ENCODE measurements around the gene NR1H2. TPM values are rescaled to one million over a fixed set of nuclear protein-coding genes. Genes with fewer than 3 reads are reported as not detected.
"Not testable (repeated sequence)": the region's sequence is repeated elsewhere in the genome, so short reads cannot be mapped to it uniquely, and the experiment has no call there.

The NR1H2 gene
- total RNA-seq, 1 donor: 59.7 TPM

DNA sequence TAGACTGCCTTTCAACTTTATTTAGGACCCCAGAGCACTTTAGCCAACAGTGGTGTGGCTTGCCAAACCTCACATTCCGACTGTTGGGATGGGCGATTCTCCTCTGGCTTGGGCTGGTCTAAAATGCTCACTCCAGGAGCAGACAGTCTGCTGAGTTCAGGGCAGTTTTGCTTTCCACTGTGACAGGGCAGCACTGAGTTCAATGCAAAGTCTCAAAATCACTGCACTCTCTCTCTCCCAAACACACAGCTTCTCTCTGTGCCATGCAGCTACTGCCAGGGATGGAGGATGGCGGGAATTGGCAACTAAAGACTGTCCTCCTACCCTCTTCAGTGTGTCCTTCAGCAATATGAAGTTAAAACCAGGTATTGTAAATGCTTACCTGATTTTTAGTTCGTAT lies 24.0 kb upstream of the NR1H2 start:
- TF ChIP-seq, protein P1, sequence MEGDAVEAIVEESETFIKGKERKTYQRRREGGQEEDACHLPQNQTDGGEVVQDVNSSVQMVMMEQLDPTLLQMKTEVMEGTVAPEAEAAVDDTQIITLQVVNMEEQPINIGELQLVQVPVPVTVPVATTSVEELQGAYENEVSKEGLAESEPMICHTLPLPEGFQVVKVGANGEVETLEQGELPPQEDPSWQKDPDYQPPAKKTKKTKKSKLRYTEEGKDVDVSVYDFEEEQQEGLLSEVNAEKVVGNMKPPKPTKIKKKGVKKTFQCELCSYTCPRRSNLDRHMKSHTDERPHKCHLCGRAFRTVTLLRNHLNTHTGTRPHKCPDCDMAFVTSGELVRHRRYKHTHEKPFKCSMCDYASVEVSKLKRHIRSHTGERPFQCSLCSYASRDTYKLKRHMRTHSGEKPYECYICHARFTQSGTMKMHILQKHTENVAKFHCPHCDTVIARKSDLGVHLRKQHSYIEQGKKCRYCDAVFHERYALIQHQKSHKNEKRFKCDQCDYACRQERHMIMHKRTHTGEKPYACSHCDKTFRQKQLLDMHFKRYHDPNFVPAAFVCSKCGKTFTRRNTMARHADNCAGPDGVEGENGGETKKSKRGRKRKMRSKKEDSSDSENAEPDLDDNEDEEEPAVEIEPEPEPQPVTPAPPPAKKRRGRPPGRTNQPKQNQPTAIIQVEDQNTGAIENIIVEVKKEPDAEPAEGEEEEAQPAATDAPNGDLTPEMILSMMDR (IDR thresholded peaks at IDR 0.05; ENCODE audit: insufficient read depth, low read length): no peak
- DNase-seq (ENCODE audit: low read depth): no peak
- H3K4me3 ChIP-seq (ENCODE audit: low read depth, low read length): no peak overlapping the region

DNA sequence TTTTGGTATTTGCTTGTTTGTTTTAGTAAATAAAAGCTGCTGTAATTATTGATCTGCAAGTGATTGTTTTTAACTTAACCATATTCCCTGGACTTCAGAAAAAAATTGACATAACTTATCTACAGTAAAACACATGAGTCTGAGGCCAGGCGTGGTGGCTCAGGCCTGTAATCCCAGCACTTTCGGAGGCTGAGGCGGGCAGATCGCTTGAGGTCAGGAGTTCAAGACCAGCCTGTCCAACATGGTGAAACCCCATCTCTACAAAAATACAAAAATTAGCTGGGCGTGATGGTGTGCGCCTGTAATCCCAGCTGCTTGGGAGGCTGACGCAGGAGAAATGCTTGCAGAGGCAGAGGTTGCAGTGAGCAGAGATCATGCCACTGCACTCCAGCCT lies 22.8 kb upstream of the NR1H2 start:
- not testable (repeated sequence) for H3K4me3 ChIP-seq (ENCODE audit: low read depth, low read length); DNase-seq (ENCODE audit: low read depth)

DNA sequence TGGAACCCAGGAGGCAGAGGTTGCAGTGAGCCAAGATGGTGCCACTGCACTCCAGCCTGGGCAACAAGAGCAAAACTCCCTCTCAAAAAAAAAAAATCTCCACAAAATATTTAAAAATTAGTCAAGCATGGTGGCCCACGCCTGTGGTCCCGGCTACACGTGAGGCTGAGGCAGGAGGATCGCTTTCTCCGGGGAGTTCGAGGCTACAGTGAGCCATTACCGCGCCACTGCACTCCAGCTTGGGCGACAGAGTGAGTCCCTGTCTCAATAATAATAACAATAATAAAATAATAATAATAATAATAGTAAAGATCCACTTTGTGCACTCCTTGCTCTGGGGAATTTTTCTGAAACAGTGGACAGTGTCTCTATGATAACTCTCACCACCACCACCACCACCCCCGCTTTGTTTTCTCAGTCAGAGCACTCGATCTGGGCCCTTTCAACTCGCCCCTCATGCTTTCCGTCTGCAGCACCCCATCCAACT lies 19.5 kb upstream of the NR1H2 start:
- no peak overlapping the region for H3K4me3 ChIP-seq (ENCODE audit: low read depth, low read length)
- no peak for DNase-seq (ENCODE audit: low read depth)
- TF ChIP-seq, protein P1 (IDR thresholded peaks at IDR 0.05; ENCODE audit: insufficient read depth, low read length): no peak

DNA sequence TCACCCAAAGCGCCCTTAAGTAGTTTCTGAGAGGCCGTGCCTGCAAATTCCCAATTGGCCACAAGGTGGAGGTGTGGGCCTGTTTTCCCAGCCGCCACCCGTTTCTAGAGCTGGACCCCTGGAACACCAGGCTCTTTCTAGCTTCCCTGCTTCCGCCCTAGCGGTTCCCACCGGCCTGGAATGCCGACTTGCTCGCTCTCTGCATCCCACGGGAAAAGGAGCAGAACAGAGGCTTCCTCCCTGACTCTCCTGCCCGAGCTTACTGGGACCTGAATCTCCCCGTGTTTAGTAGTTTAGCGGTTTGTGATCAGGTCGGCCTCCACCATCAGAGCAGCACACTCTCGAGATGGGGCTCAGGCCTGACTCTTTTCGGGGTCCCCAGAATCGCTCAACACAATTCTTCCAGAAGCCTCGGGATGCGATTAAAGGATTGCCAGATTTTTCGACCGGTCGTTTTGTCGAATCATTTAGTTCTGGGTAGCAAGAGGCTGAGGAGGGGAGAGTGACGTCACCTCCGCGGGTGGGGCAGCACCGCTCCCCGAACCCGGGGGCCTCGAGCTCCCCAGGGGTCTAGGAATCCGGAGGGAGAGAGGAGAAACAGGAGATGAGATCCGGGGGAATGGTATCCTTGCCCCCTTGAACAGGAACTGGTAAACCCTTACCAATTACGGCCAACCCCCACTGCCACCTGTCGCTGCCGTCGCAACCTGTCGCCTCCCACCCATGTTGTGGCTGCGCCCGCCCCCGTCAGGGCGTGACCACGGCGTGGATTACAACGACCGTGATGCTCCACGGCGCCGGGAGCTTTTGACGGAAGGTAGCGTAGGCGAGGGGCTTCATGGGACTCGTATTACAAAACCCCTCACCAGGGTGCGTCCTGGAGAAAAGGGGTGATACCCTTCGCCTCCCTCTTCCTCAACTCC lies 18.8 kb upstream of the NR1H2 start:
- TF ChIP-seq, protein P1 (IDR thresholded peaks at IDR 0.05; ENCODE audit: insufficient read depth, low read length): peak; percentile 81
- peak overlapping the region; percentile 56 for H3K4me3 ChIP-seq (ENCODE audit: low read depth, low read length)
- peak; percentile 67 for DNase-seq (ENCODE audit: low read depth)

DNA sequence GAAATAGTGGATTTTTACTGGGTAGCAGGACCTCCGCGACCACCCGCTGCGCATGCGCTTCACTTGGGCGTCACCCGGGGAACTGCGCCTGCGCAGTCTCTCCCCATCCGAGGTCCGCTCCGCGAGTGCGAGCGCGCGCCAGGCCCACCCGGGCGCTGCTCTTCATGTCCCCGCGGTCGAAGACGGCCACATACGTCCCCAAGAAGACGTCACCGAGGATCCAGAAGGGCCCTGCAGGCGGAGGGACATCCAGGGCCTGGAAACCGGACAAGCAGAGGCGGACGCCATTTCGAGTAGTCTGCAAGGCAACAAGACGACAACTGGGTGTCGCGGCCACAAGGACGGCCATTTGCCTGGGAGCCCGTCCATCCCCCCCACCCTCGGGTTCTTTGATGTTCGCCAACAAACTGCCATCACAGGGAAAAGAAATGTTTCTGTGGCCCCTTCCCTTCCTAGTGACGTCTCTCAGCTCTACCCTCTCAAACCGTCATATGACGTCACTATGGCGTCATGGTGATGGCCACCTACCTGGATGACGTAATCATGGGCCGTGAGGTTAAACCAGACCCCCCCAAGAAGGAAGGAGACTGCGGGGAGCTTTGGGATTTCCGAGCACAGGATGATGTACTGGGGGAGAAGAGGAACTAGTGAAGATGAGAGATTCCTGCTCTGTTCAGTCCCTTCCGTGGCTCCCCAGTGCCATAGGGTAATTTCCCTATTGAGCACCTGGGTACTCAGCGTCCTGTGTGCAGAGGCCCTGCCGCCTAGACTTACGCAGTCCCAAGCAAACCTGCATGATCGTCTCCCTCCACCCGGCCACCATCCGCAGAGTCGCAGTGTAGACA lies 17.6 kb upstream of the NR1H2 start:
- peak; percentile 46 for DNase-seq (ENCODE audit: low read depth)
- TF ChIP-seq, protein P1 (IDR thresholded peaks at IDR 0.05; ENCODE audit: insufficient read depth, low read length): no peak
- peak overlapping the region; percentile 50 for H3K4me3 ChIP-seq (ENCODE audit: low read depth, low read length)

DNA sequence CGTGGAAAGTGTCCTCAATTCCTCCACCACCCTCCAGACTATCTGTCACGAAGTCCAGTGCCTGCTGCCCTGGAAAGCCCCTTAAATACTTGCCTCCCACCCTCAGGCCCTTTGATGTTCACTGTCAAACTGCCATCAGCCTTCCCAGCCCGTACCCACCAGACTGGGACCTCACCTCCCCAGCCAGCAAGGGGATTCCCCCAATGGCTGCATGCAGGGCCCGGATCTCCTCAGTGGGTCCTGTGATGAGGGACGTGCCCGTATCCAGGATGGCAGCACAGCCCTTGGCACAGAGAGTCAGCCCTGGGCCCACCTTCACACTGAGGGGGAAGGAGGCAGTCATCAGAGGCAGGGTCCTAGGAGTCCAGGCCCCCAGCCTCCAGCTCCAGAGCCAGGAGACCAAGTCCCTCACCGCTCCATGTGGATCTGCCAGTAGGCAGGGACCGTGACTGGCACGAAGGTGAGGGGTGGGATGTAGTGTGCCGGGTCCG lies 16.9 kb upstream of the NR1H2 start:
- no peak for DNase-seq (ENCODE audit: low read depth)
- H3K4me3 ChIP-seq (ENCODE audit: low read depth, low read length): no peak overlapping the region

More for the DNA sequence above, 16.9 kb upstream of the NR1H2 start:
- TF ChIP-seq, protein P1 (IDR thresholded peaks at IDR 0.05; ENCODE audit: insufficient read depth, low read length): no peak

Measured in fibroblast of the aortic adventitia (primary cell).